NK-92 treated with Interleukin-12 subunit alpha and Interleukin-12 subunit beta, amount 100 ng/mL, for 24 hours (cell line): Measurements from ENCODE around the gene DPH1.

ENCODE experiments used
- DNase-seq: peaks from one replicate; lab custom pipeline; 2025; lab: John Stamatoyannopoulos, UW

Gene DPH1

GRCh38 chr17:2082003-2082781 lies 52.2 kb downstream of the DPH1 start:
- DNase-seq = no peak

GRCh38 chr17:2083613-2084035 lies 53.7 kb downstream of the DPH1 start:
- no peak for DNase-seq

GRCh38 chr17:2084036-2084765 lies 54.2 kb downstream of the DPH1 start:
- DNase-seq = no peak

GRCh38 chr17:2084766-2085647 lies 55.1 kb downstream of the DPH1 start:
- no peak for DNase-seq

- DNase-seq = no peak
These were observed 55.6 kb downstream of the DPH1 start for GRCh38 chr17:2085648-2085949.

- no peak for DNase-seq
These were observed 56.4 kb downstream of the DPH1 start for GRCh38 chr17:2086306-2086705.

GRCh38 chr17:2087597-2088211 lies 57.8 kb downstream of the DPH1 start:
- DNase-seq = peak; percentile 27

- DNase-seq = no peak
These were observed 59.1 kb downstream of the DPH1 start for GRCh38 chr17:2089021-2089422.

- no peak for DNase-seq
These were observed 60.3 kb downstream of the DPH1 start for GRCh38 chr17:2090210-2090641.

GRCh38 chr17:2090804-2091534 lies 61.0 kb downstream of the DPH1 start:
- DNase-seq = no peak

- DNase-seq = no peak
These were observed 62.3 kb downstream of the DPH1 start for GRCh38 chr17:2092253-2092652.

- DNase-seq = no peak
These were observed 63.4 kb downstream of the DPH1 start for GRCh38 chr17:2093349-2093748.
